Esophagus squamous epithelium (tissue), 4 donors: ENCODE results near the gene IP6K3.

Experiments
- CTCF ChIP-seq, 6 experiments: fragments of 450-650 bp in 4 of 6; fragments of 200-600 bp in 2 of 6; sonication (generic) in 2 of 6; IDR thresholded peaks; one replicate each; pipeline ENCODE4 v1.5.1; 2016 to 2019; ENCODE audit warnings: antibody characterized with exemption in 6 of 6, mild to moderate bottlenecking in 4 of 6, moderate library complexity in 4 of 6
- POLR2A ChIP-seq, 4 donors: fragments of 450-650 bp; IDR thresholded peaks; one replicate each; pipeline ENCODE4 v1.6.1; 2017; ENCODE audit warnings: antibody characterized with exemption in 4 of 4, mild to moderate bottlenecking in 4 of 4, moderate library complexity in 3 of 4

- TF ChIP-seq POLR2A (IDR thresholded peaks at IDR 0.05) (no peak), CTCF (IDR thresholded peaks at IDR 0.05) (no peak)
Measured at GRCh38 chr6:33699131-33699530, 47.6 kb downstream of the IP6K3 start.
